RWPE1 (cell line): ENCODE measurements around the gene ASPG.

Experiments
- CTCF ChIA-PET: fragments of 350-600 bp; sonication (Branson Sonifier 250); formaldehyde crosslinking; extraction: SDS; loops from one replicate; lab custom pipeline; 2021; lab: Yijun Ruan, JAX
- POLR2A ChIA-PET: fragments of 400-600 bp; formaldehyde crosslinking; extraction: SDS; loops from one replicate; lab custom pipeline; 2020; ENCODE audit warnings: antibody characterized with exemption; ENCODE audit not compliant: low non-redundant PET; lab: Yijun Ruan, JAX
- DNase-seq: peaks from one replicate; pipeline ENCODE4 v3.0.0; 2012; ENCODE audit warnings: low spot score
- H3K27ac ChIP-seq: fragments of 450-650 bp; 2 replicates; pipeline ENCODE4 v1.5.1; 2017
- CTCF ChIP-seq: fragments of 450-650 bp; conservative IDR thresholded peaks from 2 replicates; pipeline ENCODE4 v1.5.1; 2017; ENCODE audit warnings: low read depth, mild to moderate bottlenecking

ASPG gene

GRCh38 chr14:104091927-104092771 is 6.6 kb downstream of the ASPG start:
- H3K27ac ChIP-seq = no peak overlapping the region
- DNase-seq = no peak
- ChIA-PET CTCF (interaction anchor here (0.5 to 1.4 kb wide), 3 partner anchors 14 to 331 kb away, joined by 4 read pairs; no protein-coding TSS in a partner anchor), POLR2A (no interaction called here)
- no peak for TF ChIP-seq CTCF

- no peak overlapping the region for H3K27ac ChIP-seq
- CTCF ChIA-PET = interaction anchor here (0.5 to 2.2 kb wide), 5 partner anchors 15 to 804 kb away, joined by 3 to 12 read pairs (median 4); no protein-coding TSS in a partner anchor
- POLR2A ChIA-PET = no interaction called here
- no peak for TF ChIP-seq CTCF
- DNase-seq = no peak
Observed at GRCh38 chr14:104092931-104093365, 7.4 kb downstream of the ASPG start.

- no peak for TF ChIP-seq CTCF
- H3K27ac ChIP-seq = no peak overlapping the region
- DNase-seq = no peak
- CTCF ChIA-PET = interaction anchor here (0.6 to 2.2 kb wide), 11 partner anchors 9 to 804 kb away, joined by 3 to 12 read pairs (median 4); no protein-coding TSS in a partner anchor
- POLR2A ChIA-PET = no interaction called here
Observed at GRCh38 chr14:104093366-104094055, 8.0 kb downstream of the ASPG start.

GRCh38 chr14:104094056-104094708 is 8.7 kb downstream of the ASPG start:
- ChIA-PET POLR2A (interaction anchor here (0.7 kb wide), 1 partner anchor 11 kb away, joined by 3 read pairs; no protein-coding TSS in a partner anchor), CTCF (interaction anchor here (0.6 to 2.2 kb wide), 13 partner anchors 10 to 99 kb away, joined by 3 to 12 read pairs (median 3); no protein-coding TSS in a partner anchor)
- TF ChIP-seq CTCF = no peak
- H3K27ac ChIP-seq = no peak overlapping the region
- DNase-seq = no peak

GRCh38 chr14:104094709-104095425 is 9.4 kb downstream of the ASPG start:
- DNase-seq = peak; percentile 73
- CTCF ChIA-PET = interaction anchor here (0.7 to 2.2 kb wide), 12 partner anchors 11 to 100 kb away, joined by 3 to 12 read pairs (median 4); no protein-coding TSS in a partner anchor

More at GRCh38 chr14:104094709-104095425, 9.4 kb downstream of the ASPG start:
- H3K27ac ChIP-seq = no peak overlapping the region
- POLR2A ChIA-PET = interaction anchor here (0.7 kb wide), 1 partner anchor 10 kb away, joined by 3 read pairs; no protein-coding TSS in a partner anchor
- peak; percentile 92 for TF ChIP-seq CTCF
